GM12892 (cell line): Measurements from ENCODE around the gene GALNT12.
A peak's percentile ranks its signal among the peaks of the same experiment; 100 is the strongest.

Experiments
- DNase-seq: peaks from one replicate; pipeline ENCODE4 v3.0.0; 2011; ENCODE audit not compliant: insufficient read length
- FAIRE-seq: peaks from 2 replicates; lab custom pipeline; 2011; peaks lifted over from hg19 to GRCh38; lab: Jason Lieb, UNC
- POLR2A ChIP-seq: IDR thresholded peaks from 2 replicates; pipeline ENCODE4 v1.6.1; 2011; ENCODE audit warnings: low read depth, low read length, control low read depth
- POLR2AphosphoS5 ChIP-seq: IDR thresholded peaks from 2 replicates; pipeline ENCODE4 v1.6.1; 2011; ENCODE audit warnings: low read depth, low read length, control low read depth
- TAF1 ChIP-seq: IDR thresholded peaks from 2 replicates; pipeline ENCODE4 v1.6.1; 2011; ENCODE audit warnings: low read depth, mild to moderate bottlenecking, control low read depth, low read length, borderline replicate concordance

The GALNT12 gene

GRCh38 chr9:98774746-98775145 is 32.7 kb upstream of the GALNT12 start:
- DNase-seq, result no peak
- FAIRE-seq, result no peak
- no peak for TF ChIP-seq POLR2AphosphoS5
- TF ChIP-seq POLR2A, result no peak
- TF ChIP-seq TAF1, result no peak

GRCh38 chr9:98775831-98776441 is 31.5 kb upstream of the GALNT12 start:
- no peak for TF ChIP-seq POLR2A
- no peak for TF ChIP-seq TAF1
- TF ChIP-seq POLR2AphosphoS5, result no peak
- DNase-seq, result peak; percentile 47
- no peak for FAIRE-seq

GRCh38 chr9:98777618-98778017 is 29.9 kb upstream of the GALNT12 start:
- TF ChIP-seq TAF1, result no peak
- no peak for TF ChIP-seq POLR2AphosphoS5
- no peak for TF ChIP-seq POLR2A
- FAIRE-seq (no peak), DNase-seq (no peak)

- TF ChIP-seq TAF1 (no peak), POLR2A (no peak), POLR2AphosphoS5 (no peak)
- DNase-seq (no peak), FAIRE-seq (no peak)
Measured at GRCh38 chr9:98778251-98778650, 29.2 kb upstream of the GALNT12 start.

- TF ChIP-seq POLR2AphosphoS5 (no peak), TAF1 (no peak)
- DNase-seq (no peak), FAIRE-seq (no peak)
Measured at GRCh38 chr9:98778711-98779530, 28.5 kb upstream of the GALNT12 start.

GRCh38 chr9:98780059-98780749 is 27.3 kb upstream of the GALNT12 start:
- no peak for TF ChIP-seq POLR2AphosphoS5
- no peak for TF ChIP-seq POLR2A
- TF ChIP-seq TAF1, result no peak
- no peak for DNase-seq
- FAIRE-seq, result no peak

- FAIRE-seq (no peak), DNase-seq (no peak)
- no peak for TF ChIP-seq POLR2AphosphoS5
- TF ChIP-seq POLR2A, result no peak
- no peak for TF ChIP-seq TAF1
Measured at GRCh38 chr9:98781588-98782383, 25.7 kb upstream of the GALNT12 start.

- DNase-seq (no peak), FAIRE-seq (no peak)
- TF ChIP-seq POLR2A (no peak), TAF1 (no peak), POLR2AphosphoS5 (no peak)
Measured at GRCh38 chr9:98783518-98784226, 23.8 kb upstream of the GALNT12 start.

- no peak for FAIRE-seq
- TF ChIP-seq POLR2A (no peak), TAF1 (no peak), POLR2AphosphoS5 (no peak)
- DNase-seq, result no peak
Measured at GRCh38 chr9:98784831-98785806, 22.4 kb upstream of the GALNT12 start.
